Measurements from ENCODE around the gene ATP2C2.
A peak's percentile ranks its signal among the peaks of the same experiment; 100 is the strongest.

The ATP2C2 gene

GRCh38 chr16:84511180-84511800 lies 143.0 kb downstream of the ATP2C2 start:
- TF ChIP-seq ZNF8 (CRISPR knock-in tag; IDR thresholded peaks at IDR 0.05) = no peak
- TF ChIP-seq CSDC2 (CRISPR knock-in tag; IDR thresholded peaks at IDR 0.05) = no peak
- no peak for TF ChIP-seq ZNF565 (CRISPR knock-in tag; conservative IDR thresholded peaks at IDR 0.05; ENCODE audit: low read depth)
- TF ChIP-seq PATZ1 (CRISPR knock-in tag; IDR thresholded peaks at IDR 0.05; ENCODE audit: borderline replicate concordance) = no peak
- TF ChIP-seq SNAI2 (CRISPR knock-in tag; IDR thresholded peaks at IDR 0.05) = no peak
- no peak for TF ChIP-seq ARNTL (CRISPR knock-in tag; IDR thresholded peaks at IDR 0.05; ENCODE audit: borderline replicate concordance, low read depth)
- no peak for TF ChIP-seq ISL1 (CRISPR knock-in tag; IDR thresholded peaks at IDR 0.05)
- no peak for TF ChIP-seq ESRRG (CRISPR knock-in tag; IDR thresholded peaks at IDR 0.05)
- no peak for TF ChIP-seq GLIS3 (CRISPR knock-in tag; IDR thresholded peaks at IDR 0.05)
- peak; percentile 91 for ATAC-seq

GRCh38 chr16:84511831-84512230 lies 143.5 kb downstream of the ATP2C2 start:
- no peak for TF ChIP-seq CSDC2 (CRISPR knock-in tag; IDR thresholded peaks at IDR 0.05)
- no peak for TF ChIP-seq SNAI2 (CRISPR knock-in tag; IDR thresholded peaks at IDR 0.05)
- TF ChIP-seq TCF4 (CRISPR knock-in tag; IDR thresholded peaks at IDR 0.05; ENCODE audit: borderline replicate concordance) = no peak
- TF ChIP-seq TSHZ2 (CRISPR knock-in tag; IDR thresholded peaks at IDR 0.05) = no peak
- no peak for TF ChIP-seq CSRNP3 (CRISPR knock-in tag; IDR thresholded peaks at IDR 0.05)
- TF ChIP-seq BACH2 (CRISPR knock-in tag; IDR thresholded peaks at IDR 0.05; ENCODE audit: borderline replicate concordance) = no peak
- no peak for TF ChIP-seq ISL1 (CRISPR knock-in tag; IDR thresholded peaks at IDR 0.05)
- TF ChIP-seq ZNF8 (CRISPR knock-in tag; IDR thresholded peaks at IDR 0.05) = no peak
- no peak for TF ChIP-seq ESRRG (CRISPR knock-in tag; IDR thresholded peaks at IDR 0.05)
- TF ChIP-seq ZFP3 (CRISPR knock-in tag; IDR thresholded peaks at IDR 0.05) = no peak
- TF ChIP-seq PATZ1 (CRISPR knock-in tag; IDR thresholded peaks at IDR 0.05; ENCODE audit: borderline replicate concordance) = no peak
- TF ChIP-seq POU6F1 (CRISPR knock-in tag; IDR thresholded peaks at IDR 0.05; ENCODE audit: borderline replicate concordance, low read depth) = no peak
- no peak for TF ChIP-seq GLIS3 (CRISPR knock-in tag; IDR thresholded peaks at IDR 0.05)
- no peak for TF ChIP-seq TOX (CRISPR knock-in tag; IDR thresholded peaks at IDR 0.05; ENCODE audit: borderline replicate concordance)
- no peak for TF ChIP-seq RARB (CRISPR knock-in tag; IDR thresholded peaks at IDR 0.05)
- no peak for ATAC-seq

GRCh38 chr16:84513123-84513522 lies 144.8 kb downstream of the ATP2C2 start:
- ATAC-seq = peak; percentile 76
- TF ChIP-seq PPARA (CRISPR knock-in tag; IDR thresholded peaks at IDR 0.05; ENCODE audit: borderline replicate concordance) (no peak), TCF4 (CRISPR knock-in tag; IDR thresholded peaks at IDR 0.05; ENCODE audit: borderline replicate concordance) (no peak), GLIS3 (CRISPR knock-in tag; IDR thresholded peaks at IDR 0.05) (no peak), CREB5 (CRISPR knock-in tag; IDR thresholded peaks at IDR 0.05; ENCODE audit: low read depth) (no peak), TOX (CRISPR knock-in tag; IDR thresholded peaks at IDR 0.05; ENCODE audit: borderline replicate concordance) (no peak), ISL1 (CRISPR knock-in tag; IDR thresholded peaks at IDR 0.05) (no peak), RARB (CRISPR knock-in tag; IDR thresholded peaks at IDR 0.05) (no peak), BACH2 (CRISPR knock-in tag; IDR thresholded peaks at IDR 0.05; ENCODE audit: borderline replicate concordance) (no peak), ZC3H10 (CRISPR knock-in tag; IDR thresholded peaks at IDR 0.05) (no peak), ESRRG (CRISPR knock-in tag; IDR thresholded peaks at IDR 0.05) (no peak), POU6F1 (CRISPR knock-in tag; IDR thresholded peaks at IDR 0.05; ENCODE audit: borderline replicate concordance, low read depth) (no peak), OSR1 (CRISPR knock-in tag; IDR thresholded peaks at IDR 0.05) (no peak), ARNTL (CRISPR knock-in tag; IDR thresholded peaks at IDR 0.05; ENCODE audit: borderline replicate concordance, low read depth) (no peak), ZNF70 (CRISPR knock-in tag; IDR thresholded peaks at IDR 0.05) (no peak), SNAI2 (CRISPR knock-in tag; IDR thresholded peaks at IDR 0.05) (no peak), ZNF8 (CRISPR knock-in tag; IDR thresholded peaks at IDR 0.05) (no peak), CSDC2 (CRISPR knock-in tag; IDR thresholded peaks at IDR 0.05) (no peak), ZFP3 (CRISPR knock-in tag; IDR thresholded peaks at IDR 0.05) (no peak)
